Dermis lymphatic vessel endothelial cell (primary cell): ENCODE results near the gene AGRP. TPM values are rescaled to one million over a fixed set of nuclear protein-coding genes. Genes with fewer than 3 reads are reported as not detected.

Experiments used
- total RNA-seq: library from RNA; depleted of rRNA; stranded (reverse); fragments of >200 nt; gene quantifications from 2 replicates; pipeline ENCODE4 v1.2.1, GENCODE V29; 2014

The AGRP gene, protein sequence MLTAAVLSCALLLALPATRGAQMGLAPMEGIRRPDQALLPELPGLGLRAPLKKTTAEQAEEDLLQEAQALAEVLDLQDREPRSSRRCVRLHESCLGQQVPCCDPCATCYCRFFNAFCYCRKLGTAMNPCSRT
- total RNA-seq = not detected in 2 replicates

DNA sequence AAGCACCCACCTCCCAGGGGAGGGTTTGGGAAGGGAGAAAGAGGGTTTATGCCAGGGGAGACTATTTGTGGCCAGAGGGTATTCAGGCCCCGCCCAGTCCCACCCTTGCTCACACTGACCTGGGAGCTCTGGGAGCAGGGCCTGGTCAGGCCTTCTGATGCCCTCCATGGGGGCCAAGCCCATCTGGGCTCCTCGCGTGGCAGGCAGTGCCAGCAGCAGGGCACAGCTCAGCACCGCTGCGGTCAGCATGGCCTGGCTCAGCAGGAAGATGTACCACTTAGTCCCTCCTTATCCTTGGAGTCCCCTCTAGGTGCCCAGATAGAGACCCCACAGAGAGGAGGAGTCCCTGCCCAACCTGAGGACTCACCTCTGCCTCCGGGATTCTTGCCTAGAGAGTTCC lies at the start of gene AGRP:
AGRP (minus strand) TSS at position 398 of the 400 bp plus-strand sequence; CDS start at position 249, 149 bp downstream.

GRCh38 chr16:67528222-67528869 lies 45.0 kb upstream of the AGRP start, which contains the start of gene RIPOR1:
RIPOR1 (plus strand) TSS chr16:67528829; CDS start chr16:67538447, 9,618 bp downstream.

DNA sequence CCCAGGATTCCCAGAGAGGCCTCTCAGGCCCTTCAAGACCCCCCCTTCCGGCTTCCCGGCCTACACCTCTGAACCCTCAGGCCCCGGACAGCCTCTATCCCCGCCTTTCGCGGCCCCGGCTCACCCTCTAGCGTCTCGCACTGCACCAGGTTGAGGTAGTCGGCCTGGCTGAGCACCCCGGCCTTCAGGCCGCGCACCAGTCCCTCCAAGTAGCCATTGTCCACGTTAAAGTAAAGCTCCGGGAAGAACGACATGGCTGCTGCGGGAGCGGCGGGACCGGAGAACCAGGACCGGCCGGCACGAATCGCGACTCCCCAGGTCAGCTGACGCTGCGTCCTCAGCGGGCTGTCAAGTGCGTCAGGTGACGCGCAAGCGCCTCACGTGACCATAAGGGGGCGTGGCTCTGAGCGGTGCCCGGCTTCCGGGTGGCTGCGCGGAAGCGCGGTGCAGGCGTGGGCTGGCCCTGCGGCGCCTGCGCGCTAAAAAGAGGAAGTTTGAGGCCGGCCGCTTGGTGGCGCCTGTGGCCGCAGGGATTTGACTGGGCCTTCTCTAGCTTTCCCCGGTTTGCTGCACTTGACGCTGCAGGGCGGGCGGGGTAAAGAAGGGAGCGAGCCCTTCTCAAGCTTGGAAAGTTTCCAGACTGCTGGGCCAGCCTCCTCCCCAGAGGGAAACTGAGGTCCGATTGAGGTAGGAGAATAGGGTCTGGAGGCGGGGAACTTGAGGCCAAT lies 2.4 kb downstream of the AGRP start, which contains the start of gene ATP6V0D1:
ATP6V0D1 (minus strand) TSS at position 325 of the 728 bp plus-strand sequence; CDS start at position 254, 71 bp downstream.

Other genes starting within 250 kb of the AGRP start
- 11.9 and 14.4 TPM in 2 replicates for gene FHOD1, start 236.1 kb downstream of the AGRP start, total RNA-seq
- 0.33 and 0.34 TPM in 2 replicates for gene SLC9A5, start 234.6 kb downstream of the AGRP start, total RNA-seq
- 7.5 and 9.8 TPM in 2 replicates for gene PLEKHG4, start 204.0 kb downstream of the AGRP start, total RNA-seq
- not detected in 2 replicates for gene KCTD19, start 156.8 kb downstream of the AGRP start, total RNA-seq
- gene LRRC36, start 156.7 kb downstream of the AGRP start, total RNA-seq = 0.11 TPM in 1 of 2 replicates, not detected in the other
- 0.09 and 0.11 TPM in 2 replicates for gene TPPP3, start 90.0 kb downstream of the AGRP start, total RNA-seq
- 4.2 and 6.0 TPM in 2 replicates for gene ZDHHC1, start 67.1 kb downstream of the AGRP start, total RNA-seq
- gene HSD11B2, start 52.4 kb downstream of the AGRP start, total RNA-seq = 0.09 TPM in 1 of 2 replicates, not detected in the other
- 84.4 and 95.4 TPM in 2 replicates for gene ATP6V0D1, start 2.4 kb downstream of the AGRP start, total RNA-seq
- 34.5 and 37.4 TPM in 2 replicates for gene RIPOR1, start 45.3 kb upstream of the AGRP start, total RNA-seq
- 20.2 and 30.3 TPM in 2 replicates for gene CTCF, start 79.0 kb upstream of the AGRP start, total RNA-seq
- gene CARMIL2, start 161.6 kb upstream of the AGRP start, total RNA-seq = 0.17 and 0.33 TPM in 2 replicates
- 7.2 and 10.4 TPM in 2 replicates for gene ACD, start 176.7 kb upstream of the AGRP start, total RNA-seq
- gene PARD6A, start 177.4 kb upstream of the AGRP start, total RNA-seq = 1.5 and 2.8 TPM in 2 replicates
- gene ENKD1, start 183.2 kb upstream of the AGRP start, total RNA-seq = 10.7 and 11.7 TPM in 2 replicates
- gene C16orf86, start 183.3 kb upstream of the AGRP start, total RNA-seq = 3.3 and 3.8 TPM in 2 replicates
- gene GFOD2, start 235.8 kb upstream of the AGRP start, total RNA-seq = 63.6 and 72.4 TPM in 2 replicates